ENCODE data around the gene SDSL. TPM values are rescaled to one million over a fixed set of nuclear protein-coding genes. Genes with fewer than 3 reads are reported as not detected.

Gene SDSL
- polyA plus RNA-seq, 3 donors: 4.6 to 10.0 (median 6.5) TPM

- Histone ChIP-seq H3K27ac (ENCODE audit: low read depth in 1 of 2, low read length in 2 of 2) (no peak overlapping the region), H2AFZ (ENCODE audit: insufficient read depth, low read depth, low read length, poor library complexity, severe bottlenecking) (no peak overlapping the region), H4K20me1 (ENCODE audit: insufficient read depth, low read length) (no peaks in the 10 kb centered on the region), H3K36me3 (replicated peaks in 1 of 2; ENCODE audit: control insufficient read depth in 1 of 2, insufficient read depth in 2 of 2, low read length in 2 of 2) (peaks cover 23 to 48% of the 10 kb centered on the region in 2 donors), H3K4me3 (replicated peaks in 1 of 3; ENCODE audit: low read depth in 2 of 3, low read length in 3 of 3) (no peak overlapping the region), H3K27me3 (ENCODE audit: control insufficient read depth in 2 of 2, insufficient read depth in 2 of 2, low read length in 2 of 2) (no peaks in the 10 kb centered on the region), H3K9ac (ENCODE audit: insufficient read depth, low read length, poor library complexity, severe bottlenecking) (no peak overlapping the region), H3K9me3 (replicated peaks in 1 of 2; ENCODE audit: control insufficient read depth in 1 of 2, insufficient read depth in 1 of 2, low read length in 2 of 2) (no peaks in the 10 kb centered on the region), H3K79me2 (ENCODE audit: insufficient read depth, low read length) (no peaks in the 10 kb centered on the region), H3K4me2 (replicated peaks; ENCODE audit: extremely low read depth, low read length, poor library complexity, severe bottlenecking) (no peak overlapping the region), H3K4me1 (ENCODE audit: control insufficient read depth in 1 of 2, insufficient read depth in 2 of 2, low read length in 2 of 2) (no peaks in the 10 kb centered on the region)
- Mint-ChIP-seq H3K27ac (no peak overlapping the region), H3K4me1 (no peaks in the 10 kb centered on the region), H3K4me3 (no peak overlapping the region), H3K9me3 (peaks cover 0 to 7% (median 0%) of the 10 kb centered on the region in 7 donors), H3K36me3 (peaks cover 31 to 37% of the 10 kb centered on the region in 2 donors), H3K27me3 (ENCODE audit: low read depth in 3 of 3) (peaks cover 0 to 5% (median 2%) of the 10 kb centered on the region in 3 donors)
- DNase-seq: no peak
- TF ChIP-seq, protein P1, sequence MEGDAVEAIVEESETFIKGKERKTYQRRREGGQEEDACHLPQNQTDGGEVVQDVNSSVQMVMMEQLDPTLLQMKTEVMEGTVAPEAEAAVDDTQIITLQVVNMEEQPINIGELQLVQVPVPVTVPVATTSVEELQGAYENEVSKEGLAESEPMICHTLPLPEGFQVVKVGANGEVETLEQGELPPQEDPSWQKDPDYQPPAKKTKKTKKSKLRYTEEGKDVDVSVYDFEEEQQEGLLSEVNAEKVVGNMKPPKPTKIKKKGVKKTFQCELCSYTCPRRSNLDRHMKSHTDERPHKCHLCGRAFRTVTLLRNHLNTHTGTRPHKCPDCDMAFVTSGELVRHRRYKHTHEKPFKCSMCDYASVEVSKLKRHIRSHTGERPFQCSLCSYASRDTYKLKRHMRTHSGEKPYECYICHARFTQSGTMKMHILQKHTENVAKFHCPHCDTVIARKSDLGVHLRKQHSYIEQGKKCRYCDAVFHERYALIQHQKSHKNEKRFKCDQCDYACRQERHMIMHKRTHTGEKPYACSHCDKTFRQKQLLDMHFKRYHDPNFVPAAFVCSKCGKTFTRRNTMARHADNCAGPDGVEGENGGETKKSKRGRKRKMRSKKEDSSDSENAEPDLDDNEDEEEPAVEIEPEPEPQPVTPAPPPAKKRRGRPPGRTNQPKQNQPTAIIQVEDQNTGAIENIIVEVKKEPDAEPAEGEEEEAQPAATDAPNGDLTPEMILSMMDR (IDR thresholded peaks at IDR 0.05): no peak
- intact Hi-C loops (cut with micrococcal nuclease): loop anchor here in 1 of 2 donors (5.0 kb wide), 1 partner anchor 37 kb away; no protein-coding TSS in a partner anchor
- WGBS (ENCODE audit: insufficient coverage): 100% methylated on average over 5 of the region's 6 CpGs
These were observed 31.8 kb upstream of the SDSL start for GRCh38 chr12:113390064-113391043.

- H3K4me1 Mint-ChIP-seq: no peaks in the 10 kb centered on the region
- peaks cover 0 to 12% (median 0%) of the 10 kb centered on the region in 7 donors for H3K9me3 Mint-ChIP-seq
- no CpG with 5 or more reads among the region's 3 CpGs for WGBS (ENCODE audit: insufficient coverage)
- Histone ChIP-seq H3K4me2 (replicated peaks; ENCODE audit: extremely low read depth, low read length, poor library complexity, severe bottlenecking) (no peak overlapping the region), H3K9ac (ENCODE audit: insufficient read depth, low read length, poor library complexity, severe bottlenecking) (no peak overlapping the region), H2AFZ (ENCODE audit: insufficient read depth, low read depth, low read length, poor library complexity, severe bottlenecking) (no peak overlapping the region), H3K4me3 (replicated peaks in 1 of 3; ENCODE audit: low read depth in 2 of 3, low read length in 3 of 3) (no peak overlapping the region), H3K4me1 (ENCODE audit: control insufficient read depth in 1 of 2, insufficient read depth in 2 of 2, low read length in 2 of 2) (no peaks in the 10 kb centered on the region), H4K20me1 (ENCODE audit: insufficient read depth, low read length) (no peaks in the 10 kb centered on the region), H3K9me3 (replicated peaks in 1 of 2; ENCODE audit: control insufficient read depth in 1 of 2, insufficient read depth in 1 of 2, low read length in 2 of 2) (no peaks in the 10 kb centered on the region), H3K79me2 (ENCODE audit: insufficient read depth, low read length) (no peaks in the 10 kb centered on the region), H3K27ac (ENCODE audit: low read depth in 1 of 2, low read length in 2 of 2) (no peak overlapping the region), H3K36me3 (replicated peaks in 1 of 2; ENCODE audit: control insufficient read depth in 1 of 2, insufficient read depth in 2 of 2, low read length in 2 of 2) (peaks cover 21 to 43% of the 10 kb centered on the region in 2 donors), H3K27me3 (ENCODE audit: control insufficient read depth in 2 of 2, insufficient read depth in 2 of 2, low read length in 2 of 2) (no peaks in the 10 kb centered on the region)
- intact Hi-C loops (cut with micrococcal nuclease): loop anchor here in 1 of 2 donors (5.0 kb wide), 1 partner anchor 36 kb away; no protein-coding TSS in a partner anchor
- peaks cover 0 to 6% (median 2%) of the 10 kb centered on the region in 3 donors for H3K27me3 Mint-ChIP-seq (ENCODE audit: low read depth in 3 of 3)
- DNase-seq: no peak
- H3K4me3 Mint-ChIP-seq: no peak overlapping the region
- no peak overlapping the region for H3K27ac Mint-ChIP-seq
- TF ChIP-seq, protein P1 (IDR thresholded peaks at IDR 0.05): no peak
- peaks cover 25 to 29% of the 10 kb centered on the region in 2 donors for H3K36me3 Mint-ChIP-seq
These were observed 31.0 kb upstream of the SDSL start for GRCh38 chr12:113391145-113391544.

All from CD14-positive monocyte (primary cell).